Omental fat pad (tissue), 4 donors: Measurements from ENCODE around the gene MRPL37. TPM values are rescaled to one million over a fixed set of nuclear protein-coding genes. Genes with fewer than 3 reads are reported as not detected.

Source experiments
- ATAC-seq: fragments of 150-250 bp; one replicate; pipeline ENCODE4 v1.9.1; 2016; ENCODE audit warnings: mild to moderate bottlenecking, moderate library complexity; ENCODE audit not compliant: low FRiP score
- DNase-seq: peaks from one replicate; pipeline ENCODE4 v3.0.0-alpha.2; 2019; ENCODE audit warnings: low spot score
- total RNA-seq, 4 donors: library from RNA; depleted of rRNA; stranded (reverse); fragments of >200 nt; gene quantifications; one replicate each; pipeline ENCODE4 v1.1.0, GENCODE V29; 2016
- TF ChIP-seq, protein P1 (sequence below), 3 donors: fragments of 450-650 bp; IDR thresholded peaks; one replicate each; pipeline ENCODE4 v1.5.1; 2016 to 2017; ENCODE audit warnings: antibody characterized with exemption in 3 of 3, mild to moderate bottlenecking in 3 of 3, moderate library complexity in 2 of 3

Gene MRPL37
- total RNA-seq: 10 to 100 TPM; 53.2 to 84.9 (median 56.9) TPM

DNA sequence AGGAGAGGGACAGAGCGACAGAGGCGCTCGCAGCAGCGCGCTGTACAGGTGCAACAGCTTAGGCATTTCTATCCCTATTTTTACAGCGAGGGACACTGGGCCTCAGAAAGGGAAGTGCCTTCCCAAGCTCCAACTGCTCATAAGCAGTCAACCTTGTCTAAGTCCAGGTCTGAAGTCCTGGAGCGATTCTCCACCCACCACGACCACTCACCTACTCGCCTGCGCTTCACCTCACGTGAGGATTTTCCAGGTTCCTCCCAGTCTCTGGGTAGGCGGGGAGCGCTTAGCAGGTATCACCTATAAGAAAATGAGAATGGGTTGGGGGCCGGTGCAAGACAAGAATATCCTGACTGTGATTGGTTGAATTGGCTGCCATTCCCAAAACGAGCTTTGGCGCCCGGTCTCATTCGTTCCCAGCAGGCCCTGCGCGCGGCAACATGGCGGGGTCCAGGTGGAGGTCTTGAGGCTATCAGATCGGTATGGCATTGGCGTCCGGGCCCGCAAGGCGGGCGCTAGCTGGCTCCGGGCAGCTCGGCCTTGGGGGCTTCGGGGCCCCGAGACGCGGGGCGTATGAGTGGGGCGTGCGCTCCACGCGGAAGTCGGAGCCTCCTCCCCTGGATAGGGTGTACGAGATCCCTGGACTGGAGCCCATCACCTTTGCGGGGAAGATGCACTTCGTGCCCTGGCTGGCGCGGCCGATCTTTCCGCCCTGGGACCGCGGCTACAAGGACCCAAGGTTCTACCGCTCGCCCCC is at the start of gene MRPL37, which contains the start of gene CYB5RL:
TSS of gene MRPL37 (plus strand) at position 403 of the 754 bp plus-strand sequence. CDS start at position 480, 77 bp downstream.
TSS of gene CYB5RL (minus strand) at position 266 of the 754 bp plus-strand sequence. CDS start 4,414 bp downstream, outside the sequence.
- DNase-seq (peak; percentile 87), ATAC-seq (peak; percentile 99)
- TF ChIP-seq, protein P1, sequence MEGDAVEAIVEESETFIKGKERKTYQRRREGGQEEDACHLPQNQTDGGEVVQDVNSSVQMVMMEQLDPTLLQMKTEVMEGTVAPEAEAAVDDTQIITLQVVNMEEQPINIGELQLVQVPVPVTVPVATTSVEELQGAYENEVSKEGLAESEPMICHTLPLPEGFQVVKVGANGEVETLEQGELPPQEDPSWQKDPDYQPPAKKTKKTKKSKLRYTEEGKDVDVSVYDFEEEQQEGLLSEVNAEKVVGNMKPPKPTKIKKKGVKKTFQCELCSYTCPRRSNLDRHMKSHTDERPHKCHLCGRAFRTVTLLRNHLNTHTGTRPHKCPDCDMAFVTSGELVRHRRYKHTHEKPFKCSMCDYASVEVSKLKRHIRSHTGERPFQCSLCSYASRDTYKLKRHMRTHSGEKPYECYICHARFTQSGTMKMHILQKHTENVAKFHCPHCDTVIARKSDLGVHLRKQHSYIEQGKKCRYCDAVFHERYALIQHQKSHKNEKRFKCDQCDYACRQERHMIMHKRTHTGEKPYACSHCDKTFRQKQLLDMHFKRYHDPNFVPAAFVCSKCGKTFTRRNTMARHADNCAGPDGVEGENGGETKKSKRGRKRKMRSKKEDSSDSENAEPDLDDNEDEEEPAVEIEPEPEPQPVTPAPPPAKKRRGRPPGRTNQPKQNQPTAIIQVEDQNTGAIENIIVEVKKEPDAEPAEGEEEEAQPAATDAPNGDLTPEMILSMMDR (IDR thresholded peaks at IDR 0.05): no peak

DNA sequence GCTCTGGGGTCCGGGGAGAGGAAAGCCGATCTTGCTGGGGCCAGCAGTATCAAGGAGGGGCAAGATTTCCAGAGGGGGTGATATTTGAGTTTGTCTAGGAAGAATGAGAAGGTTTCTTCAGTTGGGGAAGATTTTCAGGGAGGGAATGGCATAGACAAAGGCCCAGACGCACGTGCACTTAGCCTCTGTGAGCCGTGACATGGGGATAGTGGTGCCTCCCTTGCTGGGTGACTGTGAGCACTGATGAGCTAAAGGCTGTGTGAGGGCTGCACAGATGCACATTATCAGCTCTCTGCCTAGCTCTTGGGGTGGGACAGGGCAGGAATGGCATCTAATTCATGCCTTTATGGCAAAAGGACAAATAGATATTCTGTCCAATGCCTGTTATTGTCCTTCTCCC is 49.0 kb upstream of the MRPL37 start:
- TF ChIP-seq, protein P1 (IDR thresholded peaks at IDR 0.05): no peak
- DNase-seq: no peak

DNA sequence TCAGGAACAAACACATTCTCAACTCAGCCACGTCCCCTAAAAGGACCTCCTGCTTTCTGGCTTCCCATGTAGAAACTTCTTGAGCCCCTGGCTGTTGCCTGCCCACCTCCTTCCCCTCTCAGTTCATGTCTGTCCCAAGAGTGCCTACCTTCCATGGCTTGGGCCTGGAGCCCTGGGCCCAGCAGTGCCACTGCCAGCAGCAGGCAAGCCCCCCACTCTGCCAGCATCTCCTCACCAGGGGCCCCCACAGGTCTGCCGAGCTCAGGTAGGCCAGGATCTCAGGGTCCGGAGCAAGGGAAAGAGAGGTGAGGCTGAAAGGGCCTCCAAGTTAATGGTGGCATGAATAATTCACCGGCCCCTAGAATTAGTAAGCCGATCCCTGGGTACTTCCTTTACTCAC is 47.3 kb upstream of the MRPL37 start, which contains the start of gene CDCP2:
TSS of gene CDCP2 (minus strand) at position 305 of the 400 bp plus-strand sequence. CDS start at position 227, 78 bp downstream.
- no peak for ATAC-seq

More for the DNA sequence above, 49.0 kb upstream of the MRPL37 start:
- no peak for ATAC-seq

DNA sequence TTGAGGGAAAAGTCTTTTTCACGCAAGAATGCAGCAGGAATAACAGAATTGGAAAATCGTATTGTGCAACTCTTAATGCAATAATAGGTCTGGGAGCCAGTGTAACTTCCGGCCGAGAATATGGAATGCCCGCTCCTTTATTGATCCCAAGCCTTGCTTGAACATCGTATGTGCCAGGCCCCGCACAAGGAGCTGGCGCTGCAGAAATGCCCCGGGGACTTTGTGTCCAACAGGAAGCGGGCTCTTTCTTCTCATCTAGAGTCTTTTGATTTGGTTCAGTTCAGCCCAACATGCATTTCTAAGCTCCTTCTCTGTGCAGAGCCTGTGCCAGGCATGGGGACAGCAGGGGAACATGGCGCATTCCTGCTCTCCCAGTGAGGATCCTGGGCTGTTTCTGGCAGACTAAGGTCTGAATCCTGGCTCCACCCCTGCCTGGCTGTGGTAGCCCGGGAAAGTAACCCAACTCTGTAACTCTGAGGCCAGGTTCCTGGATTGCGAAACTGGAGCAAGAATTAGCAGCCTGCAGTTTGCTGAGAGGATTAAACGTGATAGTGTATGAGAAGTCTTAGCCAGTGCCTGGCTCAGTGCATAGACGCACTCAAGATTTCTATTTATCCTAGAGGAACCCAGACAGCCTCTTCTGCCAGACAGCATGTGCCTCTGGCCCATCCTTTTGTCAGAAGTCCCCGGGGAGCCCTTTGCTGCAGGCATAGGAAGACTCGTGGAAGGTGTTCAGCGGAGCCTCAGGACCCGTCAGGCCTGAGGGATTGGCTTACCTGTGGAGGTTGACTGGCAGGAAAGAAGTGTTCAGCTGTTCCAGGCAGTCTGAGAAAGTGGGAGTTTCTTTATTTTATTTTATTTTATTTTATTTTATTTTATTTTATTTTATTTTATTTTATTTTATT is 46.2 kb upstream of the MRPL37 start:
- ATAC-seq (peak; percentile 64), DNase-seq (no peak)
- TF ChIP-seq, protein P1 (IDR thresholded peaks at IDR 0.05): no peak

More for the DNA sequence above, 47.3 kb upstream of the MRPL37 start, which contains the start of gene CDCP2:
- TF ChIP-seq, protein P1 (IDR thresholded peaks at IDR 0.05): no peak
- DNase-seq: no peak

DNA sequence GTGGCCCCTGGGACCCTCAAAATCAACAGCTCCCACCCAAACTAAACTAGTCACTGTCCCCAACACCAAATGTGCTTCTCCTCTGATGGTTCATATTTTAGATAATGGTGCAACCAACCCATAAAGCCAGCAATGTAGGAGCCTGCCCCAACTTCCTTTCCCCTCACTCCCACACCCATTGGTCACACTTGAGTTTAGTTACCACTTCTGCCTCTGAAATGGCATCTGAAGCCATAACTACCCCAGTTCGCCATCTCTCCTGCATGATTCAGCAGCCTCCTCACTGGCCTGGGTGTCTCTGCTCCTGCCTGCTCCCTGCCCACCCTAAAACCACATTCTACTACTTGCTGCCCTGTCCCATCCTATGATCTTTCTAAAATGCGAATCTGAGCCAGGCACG is 43.8 kb upstream of the MRPL37 start:
- no peak for DNase-seq
- no peak for ATAC-seq
- TF ChIP-seq, protein P1 (IDR thresholded peaks at IDR 0.05): no peak

DNA sequence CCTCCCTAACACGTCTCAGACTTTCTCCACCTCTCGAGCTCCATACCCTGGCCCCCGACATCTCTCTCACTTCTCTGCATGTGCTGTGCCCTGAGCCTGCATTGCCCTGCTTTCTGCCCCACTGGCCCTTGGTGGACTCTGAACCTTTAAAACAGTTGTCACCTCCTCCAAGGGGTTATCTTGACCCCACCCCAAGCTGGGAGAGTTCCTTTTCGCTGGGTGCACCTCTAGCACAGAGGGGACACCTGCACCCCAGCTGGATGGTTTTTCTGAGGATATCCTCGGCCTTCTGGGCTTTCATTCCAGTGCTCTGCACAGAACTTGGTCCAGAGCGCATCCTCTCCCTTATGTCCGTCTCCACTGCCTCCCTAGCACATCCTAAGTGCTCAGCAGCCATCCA is 43.0 kb upstream of the MRPL37 start:
- no peak for DNase-seq
- TF ChIP-seq, protein P1 (IDR thresholded peaks at IDR 0.05): no peak
- ATAC-seq: no peak
